Activated naive CD4-positive, alpha-beta T cell treated with anti-CD3 and anti-CD28 coated beads, Interleukin-2, amount 50 U/mL, for 72 hours (primary cell): ENCODE data around the gene CFL1. TPM values are rescaled to one million over a fixed set of nuclear protein-coding genes. Genes with fewer than 3 reads are reported as not detected.
"Not testable (repeated sequence)": the region's sequence is repeated elsewhere in the genome, so short reads cannot be mapped to it uniquely, and the experiment has no call there.

Experiments used
- ATAC-seq, 2 donors: fragments of 150-1000 bp; cut with Tn5 transposase; 2 replicates each; pipeline ENCODE4 v1.10.0; 2021; ENCODE audit warnings: mild to moderate bottlenecking in 2 of 2, moderate library complexity in 2 of 2
- DNase-seq, 2 donors: peaks; one replicate each; pipeline ENCODE4 v3.0.0; 2021 to 2022; ENCODE audit warnings: low spot score in 2 of 2
- H3K27ac Mint-ChIP-seq, 2 donors: one replicate each; pipeline ENCODE4 v1.8.0; 2022; ENCODE audit warnings: mild to moderate bottlenecking in 2 of 2, mixed read lengths in 2 of 2
- H3K36me3 Mint-ChIP-seq, 2 donors: one replicate each; pipeline ENCODE4 v1.8.0; 2022; ENCODE audit warnings: mixed read lengths in 2 of 2
- H3K9me3 Mint-ChIP-seq, 2 donors: one replicate each; pipeline ENCODE4 v1.8.0; 2022; ENCODE audit warnings: mixed read lengths in 2 of 2
- total RNA-seq, 2 donors: library from RNA; stranded (reverse); gene quantifications; one replicate each; pipeline ENCODE4 v1.2.3, GENCODE V29; 2022

CFL1 gene
- total RNA-seq, 2 donors from 2014 or later: 855 to 1,265 TPM

GRCh38 chr11:65854852-65855837 lies 2.8 kb downstream of the CFL1 start:
- Mint-ChIP-seq H3K36me3 (peaks cover 44 to 61% of the 10 kb centered on the region in 2 donors), H3K27ac (peak overlapping the region; percentile 53 to 97), H3K9me3 (no peaks in the 10 kb centered on the region)
- peak in 1 of 2 donors; percentile 53 for DNase-seq
- no peak for ATAC-seq

GRCh38 chr11:65854161-65854592 lies 3.8 kb downstream of the CFL1 start:
- H3K36me3 Mint-ChIP-seq: peaks cover 41 to 56% of the 10 kb centered on the region in 2 donors
- DNase-seq (peak in 1 of 2 donors; percentile 48), ATAC-seq (no peak)
- H3K27ac Mint-ChIP-seq: peak overlapping the region; percentile 53 to 93
- no peaks in the 10 kb centered on the region for H3K9me3 Mint-ChIP-seq

GRCh38 chr11:65853246-65853979 lies 4.6 kb downstream of the CFL1 start:
- DNase-seq: peak in 1 of 2 donors; percentile 54
- Mint-ChIP-seq H3K27ac (peak overlapping the region; percentile 18 to 93), H3K36me3 (peaks cover 37 to 55% of the 10 kb centered on the region in 2 donors)

GRCh38 chr11:65852508-65853245 lies 5.3 kb downstream of the CFL1 start:
- ATAC-seq (no peak), DNase-seq (peak in 1 of 2 donors; percentile 53)
- Mint-ChIP-seq H3K27ac (peak overlapping the region in 1 of 2 donors; percentile 92), H3K36me3 (peaks cover 34 to 50% of the 10 kb centered on the region in 2 donors), H3K9me3 (no peaks in the 10 kb centered on the region)

More at GRCh38 chr11:65853246-65853979, 4.6 kb downstream of the CFL1 start:
- no peaks in the 10 kb centered on the region for H3K9me3 Mint-ChIP-seq
- no peak for ATAC-seq

- no peaks in the 10 kb centered on the region for H3K9me3 Mint-ChIP-seq
- H3K36me3 Mint-ChIP-seq: peaks cover 32 to 49% of the 10 kb centered on the region in 2 donors
- peak in 1 of 2 donors; percentile 53 for DNase-seq
- ATAC-seq: peak; percentile 1 to 17
- peak overlapping the region in 1 of 2 donors; percentile 92 for H3K27ac Mint-ChIP-seq
These were observed 6.0 kb downstream of the CFL1 start for GRCh38 chr11:65851811-65852507.

- DNase-seq: peak in 1 of 2 donors; percentile 57
- no peaks in the 10 kb centered on the region for H3K9me3 Mint-ChIP-seq
- peak; percentile 12 to 64 for ATAC-seq
- peaks cover 23 to 40% of the 10 kb centered on the region in 2 donors for H3K36me3 Mint-ChIP-seq
- peak overlapping the region in 1 of 2 donors; percentile 9 for H3K27ac Mint-ChIP-seq
These were observed 6.8 kb downstream of the CFL1 start for GRCh38 chr11:65851083-65851579.

- no peaks in the 10 kb centered on the region for H3K9me3 Mint-ChIP-seq
- ATAC-seq (peak in 1 of 2 donors; percentile 11), DNase-seq (peak in 1 of 2 donors; percentile 54)
- H3K27ac Mint-ChIP-seq: peak overlapping the region in 1 of 2 donors; percentile 74
- peaks cover 19 to 34% of the 10 kb centered on the region in 2 donors for H3K36me3 Mint-ChIP-seq
These were observed 7.5 kb downstream of the CFL1 start for GRCh38 chr11:65850217-65851082.

- no peaks in the 10 kb centered on the region for H3K9me3 Mint-ChIP-seq
- peak in 1 of 2 donors; percentile 49 for DNase-seq
- peak overlapping the region in 1 of 2 donors; percentile 74 for H3K27ac Mint-ChIP-seq
- ATAC-seq: peak in 1 of 2 donors; percentile 3
- H3K36me3 Mint-ChIP-seq: peaks cover 17 to 30% of the 10 kb centered on the region in 2 donors
These were observed 8.2 kb downstream of the CFL1 start for GRCh38 chr11:65849771-65850216.

GRCh38 chr11:65849366-65849765 lies 8.6 kb downstream of the CFL1 start:
- H3K36me3 Mint-ChIP-seq: peaks cover 12 to 26% of the 10 kb centered on the region in 2 donors
- H3K27ac Mint-ChIP-seq: peak overlapping the region in 1 of 2 donors; percentile 74
- no peaks in the 10 kb centered on the region for H3K9me3 Mint-ChIP-seq
- DNase-seq (peak in 1 of 2 donors; percentile 50), ATAC-seq (peak in 1 of 2 donors; percentile 16)

- not testable (repeated sequence) for ATAC-seq
These were observed 9.3 kb downstream of the CFL1 start for GRCh38 chr11:65848693-65849092.

GRCh38 chr11:65847746-65848145 lies 10.2 kb downstream of the CFL1 start:
- Mint-ChIP-seq H3K27ac (no peak overlapping the region), H3K36me3 (peaks cover 0 to 13% of the 10 kb centered on the region in 2 donors), H3K9me3 (no peaks in the 10 kb centered on the region)
- ATAC-seq (no peak), DNase-seq (no peak)

More at GRCh38 chr11:65848693-65849092, 9.3 kb downstream of the CFL1 start:
- peaks cover 6 to 19% of the 10 kb centered on the region in 2 donors for H3K36me3 Mint-ChIP-seq
- H3K9me3 Mint-ChIP-seq, H3K27ac Mint-ChIP-seq: not testable (repeated sequence)
- DNase-seq: peak in 1 of 2 donors; percentile 51

GRCh38 chr11:65844231-65844872 lies 13.6 kb downstream of the CFL1 start:
- DNase-seq (no peak), ATAC-seq (no peak)
- Mint-ChIP-seq H3K27ac (no peak overlapping the region), H3K36me3 (no peaks in the 10 kb centered on the region), H3K9me3 (no peaks in the 10 kb centered on the region)

GRCh38 chr11:65843811-65844210 lies 14.2 kb downstream of the CFL1 start:
- no peak for DNase-seq
- no peaks in the 10 kb centered on the region for H3K36me3 Mint-ChIP-seq
- ATAC-seq: no peak
- no peaks in the 10 kb centered on the region for H3K9me3 Mint-ChIP-seq
- no peak overlapping the region for H3K27ac Mint-ChIP-seq

- Mint-ChIP-seq H3K27ac (no peak overlapping the region), H3K9me3 (no peaks in the 10 kb centered on the region), H3K36me3 (no peaks in the 10 kb centered on the region)
- DNase-seq (no peak), ATAC-seq (no peak)
These were observed 15.8 kb downstream of the CFL1 start for GRCh38 chr11:65842144-65842543.
